Heart right ventricle (tissue), 16 donors: ENCODE results near the gene PRR30. TPM values are rescaled to one million over a fixed set of nuclear protein-coding genes. Genes with fewer than 3 reads are reported as not detected.

Experiments
- ATAC-seq, 8 donors: fragments of 200-7000 bp; cut with Tn5 transposase; one replicate each; pipeline ENCODE4 v1.9.1; 2020; ENCODE audit warnings: mild to moderate bottlenecking in 8 of 8, moderate library complexity in 8 of 8, moderate number of reproducible peaks in 1 of 8
- DNase-seq, 2 donors: peaks; one replicate each; pipeline ENCODE4 v3.0.0-alpha.2; 2020
- H3K27ac ChIP-seq, 10 donors: fragments of 200-600 bp; sonication (generic) in 2 of 10; one replicate each; pipeline versions ENCODE4 v1.5.0 to v1.8.0; 2020 to 2022; ENCODE audit warnings: mild to moderate bottlenecking in 3 of 10
- H3K27me3 ChIP-seq, 7 donors: fragments of 200-600 bp; one replicate each; pipeline ENCODE4 v1.8.0; 2021 to 2022; ENCODE audit warnings: mild to moderate bottlenecking in 2 of 7
- H3K36me3 ChIP-seq, 9 donors: fragments of 200-600 bp; sonication (generic) in 1 of 9; one replicate each; pipeline versions ENCODE4 v1.5.0 to v1.8.0; 2020 to 2022; ENCODE audit warnings: mild to moderate bottlenecking in 2 of 9
- H3K4me1 ChIP-seq, 9 donors: fragments of 200-600 bp; sonication (generic) in 1 of 9; one replicate each; pipeline versions ENCODE4 v1.5.0 to v1.8.0; 2020 to 2022; ENCODE audit warnings: mild to moderate bottlenecking in 4 of 9
- H3K4me3 ChIP-seq, 10 donors: fragments of 200-600 bp; sonication (generic) in 2 of 10; one replicate each; pipeline versions ENCODE4 v1.5.0 to v1.8.0; 2020 to 2022; ENCODE audit warnings: mild to moderate bottlenecking in 7 of 10, moderate library complexity in 2 of 10
- H3K9me3 ChIP-seq, 11 donors: fragments of 200-600 bp in 10 of 11; sonication (generic) in 2 of 11; one replicate each; pipeline versions ENCODE4 v1.5.0 to v1.8.0; 2013 to 2022; ENCODE audit warnings: mild to moderate bottlenecking in 2 of 11, control low read depth in 1 of 11, moderate library complexity in 1 of 11
- CTCF ChIP-seq, 9 donors: fragments of 200-600 bp; sonication (generic) in 2 of 9; IDR thresholded peaks; one replicate each; pipeline versions ENCODE4 v1.5.0 to v1.8.0; 2021 to 2022; ENCODE audit warnings: antibody characterized with exemption in 9 of 9, mild to moderate bottlenecking in 5 of 9, moderate library complexity in 1 of 9
- WGBS, 2 donors: extraction: QIAGEN DNeasy Blood & Tissue Kit; methylation state at CpG; one replicate each; pipeline ENCODE4 v1.1.7; 2013; ENCODE audit warnings: inconsistent platforms in 1 of 2; 5-methylcytosine and 5-hydroxymethylcytosine counted together
- intact Hi-C, 10 donors: fragments of 100-400 bp; cut with DNase I; formaldehyde crosslinking; loops; one replicate each; pipeline versions ENCODE4 v1.11.1 to v1.14.2; 2022
- polyA plus RNA-seq, 2 donors: library from polyadenylated mRNA; stranded (reverse); fragments of 200-250 nt; gene quantifications; one replicate each; pipeline ENCODE4 v1.2.3, GENCODE V29; 2013
- total RNA-seq, 10 donors: library from RNA; stranded (reverse); fragmentation: NEBNext Ultra II Directional in 3 of 10; extraction: Animal tissue kit (Norgen Biotek cat#: 25700) in 3 of 10; gene quantifications; one replicate each; pipeline versions ENCODE4 v1.2.1 to v1.2.4, GENCODE V29; 2021 to 2023
- donor health status: Arrhythmogenic right ventricular cardiomyopathy.
- donor health status: ischemic (EF 13 %, LVEDD 7.1; RV severe dilation, severe dysfunction).
- donor health status: healthy with polysubstance abuse.
- donor health status: DM: no; HTN: yes; CAD: no.
- donor health status: DM: no; HTN: no; CAD: no.
- donor health status: ischemic (EF 25% LVEDD 6.9; RV normal size, moderate dysfunction).
- donor health status: ischemic (EF 25% LVEDD 5.7; RV mildly dilated, moderate dysfunction).
- donor health status: healthy.
- donor health status: DM: yes; HTN: yes; CAD: no.
- donor health status: Ischemic cardiomyopathy.
- donor health status: ischemic (EF 35%, LVEDD 5.7; RV mildly dilated, moderate dysfunction).
- donor health status: nonischemic (EF 11% LVEDD 7.7; RV severe dilation, severe dysfunction).
- donor health status: DM: yes; HTN: yes; CAD: no.
- donor health status: PGD.
- donor health status: ischemic (EF 29% LVEDD 5.4; RV normal size, mild dysfunction).
- donor health status: nonischemic (EF 23%, LVEDD 6.1; RV moderate dilation, normal function).

PRR30 gene
- total and polyA plus RNA-seq, 12 donors: not detected

- DNase-seq: no peak
- WGBS, 2 donors: 75 to 80% methylated on average over 11 of the region's 11 CpGs
- H3K4me1 ChIP-seq: peaks cover 5 to 23% (median 14%) of the 10 kb centered on the region in 9 donors
- intact Hi-C loops: no loop called here
- no peak overlapping the region for H3K27ac ChIP-seq
- H3K9me3 ChIP-seq: no peaks in the 10 kb centered on the region
- H3K36me3 ChIP-seq: peaks cover 0 to 43% (median 28%) of the 10 kb centered on the region in 9 donors
- ATAC-seq: no peak
- H3K4me3 ChIP-seq: no peak overlapping the region
- no peaks in the 10 kb centered on the region for H3K27me3 ChIP-seq
- no peak for TF ChIP-seq CTCF (IDR thresholded peaks at IDR 0.05)
These were observed 10.3 kb downstream of the PRR30 start for GRCh38 chr2:27128668-27129571.

- DNase-seq (no peak), ATAC-seq (no peak)
- Histone ChIP-seq H3K27ac (no peak overlapping the region), H3K9me3 (no peaks in the 10 kb centered on the region), H3K36me3 (peaks cover 0 to 42% (median 28%) of the 10 kb centered on the region in 9 donors), H3K27me3 (no peaks in the 10 kb centered on the region), H3K4me1 (peaks cover 0 to 22% (median 14%) of the 10 kb centered on the region in 9 donors), H3K4me3 (no peak overlapping the region)
- 90 to 92% methylated on average over 9 of the region's 9 CpGs for WGBS, 2 donors
- intact Hi-C loops: no loop called here
- no peak for TF ChIP-seq CTCF (IDR thresholded peaks at IDR 0.05)
These were observed 11.1 kb downstream of the PRR30 start for GRCh38 chr2:27127883-27128667.

GRCh38 chr2:27126252-27126710, 12.9 kb downstream of the PRR30 start:
- intact Hi-C loops: no loop called here
- Histone ChIP-seq H3K36me3 (peaks cover 0 to 24% (median 16%) of the 10 kb centered on the region in 9 donors), H3K4me1 (peaks cover 0 to 20% (median 10%) of the 10 kb centered on the region in 9 donors), H3K27ac (peak overlapping the region in 4 of 10 donors; percentile 9 to 55 (median 12)), H3K4me3 (no peak overlapping the region), H3K9me3 (no peaks in the 10 kb centered on the region), H3K27me3 (no peaks in the 10 kb centered on the region)
- ATAC-seq: peak in 7 of 8 donors; percentile 44 to 75 (median 49)
- DNase-seq: peak in 1 of 2 donors; percentile 38
- no peak for TF ChIP-seq CTCF (IDR thresholded peaks at IDR 0.05)
- WGBS, 2 donors: 32 to 37% methylated on average over 5 of the region's 5 CpGs

- H3K27ac ChIP-seq: no peak overlapping the region
- H3K4me1 ChIP-seq: peaks cover 0 to 20% (median 10%) of the 10 kb centered on the region in 9 donors
- 91 to 97% methylated on average over 3 of the region's 3 CpGs for WGBS, 2 donors
These were observed 14.1 kb downstream of the PRR30 start for GRCh38 chr2:27125104-27125503.

More at GRCh38 chr2:27125104-27125503, 14.1 kb downstream of the PRR30 start:
- no peak for TF ChIP-seq CTCF (IDR thresholded peaks at IDR 0.05)
- Histone ChIP-seq H3K27me3 (peaks cover 0 to 1% (median 0%) of the 10 kb centered on the region in 7 donors), H3K4me3 (no peak overlapping the region), H3K9me3 (no peaks in the 10 kb centered on the region), H3K36me3 (peaks cover 0 to 12% (median 4%) of the 10 kb centered on the region in 9 donors)
- intact Hi-C loops: no loop called here
- ATAC-seq (no peak), DNase-seq (no peak)
